Smooth muscle cell (in vitro differentiated cells): Measurements from ENCODE around the gene THADA. TPM values are rescaled to one million over a fixed set of nuclear protein-coding genes. Genes with fewer than 3 reads are reported as not detected.

Experiments
- DNase-seq: peaks from one replicate; lab custom pipeline; 2025; ENCODE audit not compliant: unreplicated experiment; lab: John Stamatoyannopoulos, UW
- H2AFZ ChIP-seq: fragments of 200-600 bp; sonication (generic); 2 replicates; pipeline ENCODE4 v1.6.0; 2016; ENCODE audit warnings: antibody characterized with exemption, low read depth, mild to moderate bottlenecking
- H3F3A ChIP-seq: fragments of 200-600 bp; sonication (generic); 2 replicates; pipeline ENCODE4 v1.6.0; 2017; ENCODE audit warnings: antibody characterized with exemption, low read depth
- H3K27ac ChIP-seq: fragments of 200-600 bp; sonication (generic); 2 replicates; pipeline ENCODE4 v1.5.1; 2016; ENCODE audit warnings: low read depth, mild to moderate bottlenecking
- H3K27me3 ChIP-seq: fragments of 200-600 bp; sonication (generic); 2 replicates; pipeline ENCODE4 v1.6.1; 2016; ENCODE audit warnings: low read depth, mild to moderate bottlenecking
- H3K36me3 ChIP-seq: fragments of 200-600 bp; sonication (generic); 2 replicates; pipeline ENCODE4 v1.5.1; 2016; ENCODE audit warnings: low read depth
- H3K4me1 ChIP-seq: fragments of 200-600 bp; sonication (generic); 2 replicates; pipeline ENCODE4 v1.5.1; 2016; ENCODE audit warnings: low read depth
- H3K4me2 ChIP-seq: fragments of 200-600 bp; sonication (generic); 2 replicates; pipeline ENCODE4 v1.6.0; 2016; ENCODE audit warnings: mild to moderate bottlenecking
- H3K4me3 ChIP-seq: fragments of 200-600 bp; sonication (generic); 2 replicates; pipeline ENCODE4 v1.5.1; 2016; ENCODE audit warnings: mild to moderate bottlenecking
- H3K79me2 ChIP-seq: fragments of 200-600 bp; sonication (generic); 2 replicates; pipeline ENCODE4 v1.6.0; 2016; ENCODE audit warnings: low read depth, mild to moderate bottlenecking
- H3K9ac ChIP-seq: fragments of 200-600 bp; sonication (generic); 2 replicates; pipeline ENCODE4 v1.6.0; 2016; ENCODE audit warnings: low read depth
- H3K9me3 ChIP-seq: fragments of 200-600 bp; sonication (generic); replicated peaks from 2 replicates; pipeline ENCODE4 v1.5.1; 2016; ENCODE audit warnings: low read depth
- H4K20me1 ChIP-seq: fragments of 200-600 bp; sonication (generic); 2 replicates; pipeline ENCODE4 v1.6.0; 2016; ENCODE audit warnings: low read depth
- WGBS: methylation state at CpG from one replicate; pipeline ENCODE4 v1.1.7; 2016; ENCODE audit warnings: low lambda C conversion rate; 5-methylcytosine and 5-hydroxymethylcytosine counted together
- polyA plus RNA-seq: library from polyadenylated mRNA; unstranded; fragments of >200 nt; fragmentation: Nextera tagmentation; extraction: Ambion mirVana; gene quantifications from 2 replicates; pipeline ENCODE4 v1.2.1, GENCODE V29; 2016
- total RNA-seq: library from RNA; depleted of rRNA; stranded (reverse); fragments of >200 nt; gene quantifications from 2 replicates; pipeline ENCODE4 v1.2.3, GENCODE V29; 2014
- TF ChIP-seq, protein P1 (sequence below): fragments of 200-600 bp; sonication (generic); IDR thresholded peaks from 2 replicates; pipeline ENCODE4 v1.5.1; 2017; ENCODE audit warnings: borderline replicate concordance, mild to moderate bottlenecking, antibody characterized with exemption; ENCODE audit not compliant: insufficient read depth, poor library complexity, severe bottlenecking

THADA gene
- total and polyA plus RNA-seq, 2 experiments from 2014 or later: 11.3 to 20.9 TPM

DNA sequence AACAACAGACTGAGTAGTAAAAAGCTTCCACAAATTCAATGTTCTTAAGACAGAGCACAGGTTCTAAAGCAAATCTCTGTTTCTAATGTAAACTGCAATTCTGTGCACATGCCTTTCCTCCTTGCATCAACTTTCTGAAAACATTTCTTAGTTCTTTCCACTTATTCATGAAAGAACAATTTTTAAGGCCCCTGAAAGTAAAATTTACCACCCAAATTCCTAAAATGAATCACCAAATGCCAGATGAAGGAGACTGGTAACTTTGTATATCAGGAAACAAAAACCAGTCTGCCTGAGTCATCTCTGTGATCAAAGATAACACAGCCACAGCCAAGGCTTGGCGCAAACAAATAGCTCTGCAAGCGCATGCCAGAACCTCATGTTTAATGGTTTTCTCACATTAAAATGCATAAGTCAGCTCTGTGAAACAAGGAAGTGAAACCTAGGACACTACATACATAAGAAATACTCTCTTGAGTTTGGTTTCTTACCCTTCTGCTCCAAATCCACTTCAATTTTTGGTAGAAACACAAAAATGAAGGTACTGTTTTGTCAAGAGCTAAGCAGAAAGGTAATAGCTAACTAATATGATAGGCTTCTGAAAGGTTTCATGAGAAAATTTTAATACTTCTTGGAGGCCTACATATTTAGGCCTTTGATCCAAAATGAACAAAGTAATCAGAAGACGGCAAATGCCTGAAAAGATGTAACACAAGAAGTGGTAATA lies 169.4 kb downstream of the THADA start:
- H3K27ac ChIP-seq: peak overlapping the region; percentile 88
- TF ChIP-seq, protein P1, sequence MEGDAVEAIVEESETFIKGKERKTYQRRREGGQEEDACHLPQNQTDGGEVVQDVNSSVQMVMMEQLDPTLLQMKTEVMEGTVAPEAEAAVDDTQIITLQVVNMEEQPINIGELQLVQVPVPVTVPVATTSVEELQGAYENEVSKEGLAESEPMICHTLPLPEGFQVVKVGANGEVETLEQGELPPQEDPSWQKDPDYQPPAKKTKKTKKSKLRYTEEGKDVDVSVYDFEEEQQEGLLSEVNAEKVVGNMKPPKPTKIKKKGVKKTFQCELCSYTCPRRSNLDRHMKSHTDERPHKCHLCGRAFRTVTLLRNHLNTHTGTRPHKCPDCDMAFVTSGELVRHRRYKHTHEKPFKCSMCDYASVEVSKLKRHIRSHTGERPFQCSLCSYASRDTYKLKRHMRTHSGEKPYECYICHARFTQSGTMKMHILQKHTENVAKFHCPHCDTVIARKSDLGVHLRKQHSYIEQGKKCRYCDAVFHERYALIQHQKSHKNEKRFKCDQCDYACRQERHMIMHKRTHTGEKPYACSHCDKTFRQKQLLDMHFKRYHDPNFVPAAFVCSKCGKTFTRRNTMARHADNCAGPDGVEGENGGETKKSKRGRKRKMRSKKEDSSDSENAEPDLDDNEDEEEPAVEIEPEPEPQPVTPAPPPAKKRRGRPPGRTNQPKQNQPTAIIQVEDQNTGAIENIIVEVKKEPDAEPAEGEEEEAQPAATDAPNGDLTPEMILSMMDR: no peak
- H3K9ac ChIP-seq: no peak overlapping the region
- no peaks in the 10 kb centered on the region for H3K9me3 ChIP-seq
- WGBS: 24% methylated on average over 3 of the region's 3 CpGs
- no peaks in the 10 kb centered on the region for H3K36me3 ChIP-seq
- no peak overlapping the region for H3K4me3 ChIP-seq
- H3K4me2 ChIP-seq: peak overlapping the region; percentile 48
- no peaks in the 10 kb centered on the region for H3K27me3 ChIP-seq
- H3K79me2 ChIP-seq: no peaks in the 10 kb centered on the region
- no peak overlapping the region for H2AFZ ChIP-seq
- no peak for DNase-seq
- peaks cover 12% of the 10 kb centered on the region for H3F3A ChIP-seq
- no peaks in the 10 kb centered on the region for H4K20me1 ChIP-seq
- H3K4me1 ChIP-seq: peaks cover 7% of the 10 kb centered on the region

DNA sequence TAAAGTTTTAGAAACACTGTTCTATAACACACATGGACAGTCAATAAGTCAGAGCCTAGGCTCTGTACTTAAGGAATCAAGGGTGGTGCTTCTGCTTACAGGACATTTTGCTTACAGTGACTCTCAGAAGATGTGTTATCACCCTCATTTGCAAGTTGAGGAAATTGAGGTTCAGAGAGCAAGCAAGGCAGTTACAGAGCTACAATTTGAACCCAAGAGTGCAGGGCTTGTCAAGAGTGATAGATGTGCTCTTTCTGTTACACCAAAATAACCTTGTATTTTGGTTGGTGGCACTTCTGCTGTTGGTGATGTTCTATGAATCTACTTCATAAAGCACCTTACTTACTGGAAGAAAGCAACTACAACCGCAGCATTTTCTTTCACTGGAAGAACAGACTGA lies 170.2 kb downstream of the THADA start:
- TF ChIP-seq, protein P1: no peak
- Histone ChIP-seq H3K4me3 (no peak overlapping the region), H3F3A (peaks cover 12% of the 10 kb centered on the region), H3K27ac (peak overlapping the region; percentile 88), H3K4me2 (peak overlapping the region; percentile 36), H3K4me1 (peaks cover 7% of the 10 kb centered on the region), H3K79me2 (no peaks in the 10 kb centered on the region), H3K27me3 (no peaks in the 10 kb centered on the region), H3K9me3 (no peaks in the 10 kb centered on the region), H2AFZ (no peak overlapping the region), H3K36me3 (no peaks in the 10 kb centered on the region), H3K9ac (peak overlapping the region; percentile 32), H4K20me1 (no peaks in the 10 kb centered on the region)
- 81% methylated on average over 1 of the region's 1 CpG for WGBS
- DNase-seq: no peak

DNA sequence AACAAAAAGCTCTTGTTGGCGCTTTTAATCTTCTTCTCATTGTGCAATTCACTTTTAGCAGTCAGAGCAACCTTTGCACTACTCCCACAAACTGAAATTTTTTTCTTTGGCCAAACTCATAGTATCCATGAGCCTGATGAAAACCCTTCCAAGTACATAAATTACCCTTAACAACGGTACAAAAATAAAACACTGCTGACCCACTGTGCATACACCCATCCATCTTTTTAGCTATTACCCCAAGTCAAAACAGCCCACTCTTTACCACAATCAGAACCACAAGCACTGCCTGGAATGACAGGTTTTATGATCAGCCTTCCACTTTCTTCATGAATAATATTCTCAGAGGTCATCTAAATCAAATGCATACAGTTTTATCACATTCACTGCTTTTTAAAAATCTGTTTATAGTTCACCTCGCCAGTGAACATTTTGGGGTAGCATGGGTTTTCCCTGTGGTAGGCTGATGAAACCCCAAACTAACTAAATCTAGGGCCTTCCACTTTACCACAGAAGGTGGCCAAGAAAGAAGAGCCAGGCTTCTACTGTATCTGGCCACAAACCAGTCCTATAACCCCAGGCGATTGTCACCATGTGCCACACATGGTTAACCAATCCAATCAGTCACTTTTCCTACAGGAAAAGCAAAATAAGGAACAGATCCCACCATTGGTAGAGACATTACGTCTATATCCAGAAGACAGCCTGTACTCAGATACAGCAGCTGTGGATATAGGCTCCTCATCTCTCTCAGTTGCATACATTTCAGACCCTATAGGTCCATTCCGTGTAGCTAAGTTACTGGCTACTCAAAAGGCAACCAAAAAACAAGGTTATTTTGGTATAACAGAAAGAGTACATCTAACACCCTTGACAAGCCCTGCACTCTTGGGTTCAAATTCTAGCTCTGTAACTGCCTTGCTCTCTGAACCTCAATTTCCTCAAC lies 171.3 kb downstream of the THADA start:
- Histone ChIP-seq H3K79me2 (no peaks in the 10 kb centered on the region), H3K4me2 (no peak overlapping the region), H3K36me3 (no peaks in the 10 kb centered on the region), H4K20me1 (no peaks in the 10 kb centered on the region), H3K4me3 (no peak overlapping the region), H3K9me3 (no peaks in the 10 kb centered on the region), H3F3A (peaks cover 12% of the 10 kb centered on the region), H3K9ac (no peak overlapping the region), H3K4me1 (peaks cover 7% of the 10 kb centered on the region), H3K27me3 (no peaks in the 10 kb centered on the region), H3K27ac (peak overlapping the region; percentile 88), H2AFZ (no peak overlapping the region)
- TF ChIP-seq, protein P1: no peak
- 87% methylated on average over 6 of the region's 6 CpGs for WGBS
- no peak for DNase-seq
